ENCODE measurements around the gene CACNA2D1.
"Not testable (repeated sequence)": the region's sequence is repeated elsewhere in the genome, so short reads cannot be mapped to it uniquely, and the experiment has no call there.

Gene CACNA2D1

DNA sequence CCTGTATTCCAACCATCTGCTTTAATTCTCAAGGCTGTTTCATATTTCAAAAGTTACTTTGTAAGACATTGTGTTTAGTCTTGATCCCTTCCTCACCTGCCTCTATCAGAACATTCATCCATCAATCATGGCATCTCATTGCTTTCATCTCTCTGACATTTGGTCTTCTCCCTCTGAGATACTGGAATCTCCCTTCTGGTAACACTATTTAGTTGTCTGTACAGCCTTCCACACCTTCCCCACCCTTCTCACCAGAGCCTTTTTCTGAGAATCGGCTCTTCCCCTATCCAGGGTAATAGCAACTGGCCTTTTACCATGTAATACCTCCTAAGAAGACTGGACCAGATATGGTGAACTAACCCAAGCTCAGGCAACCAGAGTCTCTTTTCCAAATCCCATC, 10.1 kb downstream of the CACNA2D1 start:
- no peak for DNase-seq

DNA sequence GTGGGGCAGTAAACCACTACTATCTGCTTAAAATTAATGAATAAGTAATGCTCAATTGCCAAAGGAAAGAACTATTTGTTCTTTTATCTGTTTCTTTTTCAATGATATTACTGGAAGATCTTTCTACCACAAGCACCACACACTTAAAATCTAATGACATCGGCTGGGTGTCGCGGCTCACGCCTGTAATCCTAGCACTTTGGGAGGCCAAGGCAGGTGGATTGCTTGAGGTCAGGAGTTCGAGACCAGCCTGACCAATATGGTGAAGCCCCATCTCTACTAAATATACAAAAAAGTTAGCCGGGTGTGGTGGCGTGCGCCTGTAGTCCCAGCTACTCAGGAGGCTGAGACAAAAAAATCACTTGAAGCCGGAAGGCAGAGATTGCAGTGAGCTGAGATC, 10.8 kb downstream of the CACNA2D1 start:
- DNase-seq: not testable (repeated sequence)

DNA sequence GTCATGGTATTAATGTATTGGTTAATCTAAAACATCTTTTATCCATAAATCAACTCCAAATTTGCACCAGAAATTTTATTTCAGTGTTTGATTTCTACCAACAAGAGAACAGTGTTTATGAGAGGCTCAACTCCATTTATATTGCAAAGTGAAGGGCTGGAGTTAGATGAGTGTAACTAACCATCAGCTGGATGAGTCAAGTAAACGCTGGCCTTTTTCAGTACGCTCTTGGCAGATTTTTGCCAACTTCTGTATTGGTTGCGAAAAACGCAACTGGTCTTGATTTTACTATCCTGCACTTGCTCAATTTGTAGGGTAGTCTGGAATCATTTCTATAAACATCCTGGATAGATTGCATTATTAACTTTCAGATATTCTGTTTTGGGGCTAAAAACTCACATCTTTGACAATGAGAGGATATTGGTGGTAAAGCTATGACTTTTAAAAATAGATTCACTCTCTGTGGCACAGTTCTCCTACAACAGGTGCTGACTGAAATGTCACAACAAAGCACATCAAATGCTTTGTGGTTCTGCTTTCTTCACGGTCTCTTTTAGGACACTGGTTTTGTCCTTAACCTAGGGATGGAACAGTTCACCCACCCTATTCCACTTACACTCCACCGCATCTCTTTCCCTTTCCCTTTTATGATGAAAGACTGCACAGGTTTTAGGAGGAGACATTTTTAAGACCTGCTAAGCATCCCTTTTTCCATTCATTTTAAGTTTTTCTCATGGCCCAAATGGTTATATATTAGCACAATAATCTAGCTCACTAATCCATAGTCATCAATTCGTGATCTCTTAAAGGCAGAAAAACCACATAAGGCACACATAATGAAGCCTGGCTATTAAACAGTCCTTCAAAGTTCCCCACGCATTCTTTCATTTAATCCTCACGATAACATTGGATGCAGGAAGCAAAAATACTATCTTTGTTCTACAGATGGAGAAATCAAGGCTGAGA, 12.8 kb downstream of the CACNA2D1 start:
- DNase-seq: no peak

DNA sequence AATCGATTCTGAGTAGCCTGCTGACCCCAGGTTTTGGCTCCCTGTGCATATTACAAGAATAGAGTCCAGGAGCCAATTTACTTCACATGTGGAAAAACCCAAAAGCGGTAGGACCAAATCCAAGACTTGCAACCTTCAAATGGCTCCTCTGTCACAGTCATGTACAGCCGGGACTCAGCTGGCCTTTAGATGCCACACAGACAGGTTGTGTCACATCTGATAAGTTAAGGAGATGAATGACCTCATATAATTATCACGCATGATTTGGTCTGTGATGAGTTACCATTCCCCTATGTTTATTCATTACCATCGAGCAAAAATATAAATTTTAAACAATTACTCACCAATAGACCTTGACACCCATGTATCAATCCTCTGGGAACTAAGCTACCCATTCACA, 14.2 kb downstream of the CACNA2D1 start:
- DNase-seq: no peak

DNA sequence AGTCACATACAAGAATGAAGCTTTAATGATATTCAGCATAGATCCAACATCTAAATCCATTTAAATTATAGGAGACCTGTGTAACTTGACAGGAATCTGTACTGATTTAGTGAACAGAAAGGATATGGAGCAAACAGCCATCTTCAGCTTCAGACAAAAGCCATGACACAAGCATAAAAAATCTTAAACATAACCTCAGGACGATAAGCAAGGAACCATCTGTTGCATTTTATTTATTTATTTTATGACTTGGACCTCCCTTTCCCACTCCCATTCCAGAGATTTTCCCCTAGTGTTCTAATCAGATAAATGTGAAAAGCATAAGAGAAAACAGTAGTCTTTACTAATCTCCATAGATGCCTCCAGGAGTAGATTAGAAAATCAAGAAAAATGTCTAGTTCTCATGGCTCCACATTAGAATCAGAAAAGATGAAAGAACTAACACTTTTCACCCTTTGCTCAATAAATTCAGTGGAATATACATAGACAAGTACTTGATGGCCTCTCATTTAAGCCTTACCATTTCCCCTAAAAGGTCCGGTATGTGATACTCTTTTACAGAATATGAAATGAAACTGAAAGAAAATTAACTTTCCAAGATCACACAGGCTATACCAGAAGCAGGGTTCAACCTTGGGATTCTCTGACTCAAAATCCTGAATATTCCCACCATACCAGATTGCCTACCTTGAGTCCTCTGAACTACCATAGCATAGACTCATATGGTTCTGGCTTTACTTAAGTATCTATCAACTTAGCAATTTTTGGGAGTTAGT, 15.2 kb downstream of the CACNA2D1 start:
- no peak for DNase-seq

DNA sequence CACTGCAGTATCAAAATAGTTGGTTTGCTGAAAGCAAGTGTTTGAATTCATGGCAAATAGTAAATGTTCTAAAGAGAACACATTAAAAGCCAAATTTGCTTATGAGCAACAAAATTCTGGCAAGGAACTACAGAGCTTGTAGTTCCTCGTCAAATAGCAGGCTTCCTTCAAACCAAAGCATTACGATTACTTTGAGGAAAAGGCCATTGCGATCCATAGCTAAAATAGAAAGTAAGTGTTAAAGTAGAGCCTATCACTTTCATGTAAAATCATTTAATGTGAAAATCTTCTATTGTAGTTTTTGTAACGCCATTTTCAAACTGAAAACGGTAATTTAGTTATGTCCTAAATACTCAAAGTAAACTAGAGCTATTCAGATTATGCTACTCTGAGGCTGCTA, 20.1 kb downstream of the CACNA2D1 start:
- no peak for DNase-seq

DNA sequence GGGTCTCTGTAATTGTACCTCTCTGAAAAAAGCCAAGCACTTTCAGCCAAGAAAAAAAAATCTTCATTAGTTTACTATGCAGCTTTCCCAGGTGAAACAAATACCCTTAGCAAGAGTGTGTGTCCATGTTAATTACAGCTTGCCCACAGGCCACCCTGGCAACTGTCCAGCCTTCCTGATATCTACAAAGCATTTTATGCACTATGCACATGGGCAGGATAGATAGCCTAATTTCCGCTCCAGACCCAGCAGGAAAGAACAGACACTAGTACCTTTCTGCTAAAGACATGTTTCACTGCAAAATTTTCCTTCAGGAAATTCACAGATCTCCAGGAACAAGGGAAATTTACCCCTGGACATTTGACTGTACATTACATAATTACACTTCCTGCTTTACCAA, 24.4 kb downstream of the CACNA2D1 start:
- no peak for DNase-seq

DNA sequence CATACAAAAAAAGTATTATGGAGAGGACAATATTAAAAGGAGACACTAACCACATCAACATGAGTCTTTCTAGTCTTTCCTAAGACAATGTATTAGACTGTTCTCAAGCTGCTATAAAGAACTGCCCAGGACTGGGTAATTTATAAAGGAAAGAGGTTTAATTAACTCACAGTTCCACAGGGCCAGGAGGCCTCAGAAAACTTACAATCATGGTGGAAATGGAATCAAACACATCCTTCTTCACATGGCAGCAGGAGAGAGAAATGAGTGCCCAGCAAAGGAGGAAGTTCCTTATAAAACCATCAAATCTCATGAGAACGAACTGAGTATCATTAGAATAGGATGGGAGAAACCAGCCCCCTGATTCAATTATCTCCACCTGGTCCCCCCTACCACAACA, 25.7 kb downstream of the CACNA2D1 start:
- DNase-seq: no peak

DNA sequence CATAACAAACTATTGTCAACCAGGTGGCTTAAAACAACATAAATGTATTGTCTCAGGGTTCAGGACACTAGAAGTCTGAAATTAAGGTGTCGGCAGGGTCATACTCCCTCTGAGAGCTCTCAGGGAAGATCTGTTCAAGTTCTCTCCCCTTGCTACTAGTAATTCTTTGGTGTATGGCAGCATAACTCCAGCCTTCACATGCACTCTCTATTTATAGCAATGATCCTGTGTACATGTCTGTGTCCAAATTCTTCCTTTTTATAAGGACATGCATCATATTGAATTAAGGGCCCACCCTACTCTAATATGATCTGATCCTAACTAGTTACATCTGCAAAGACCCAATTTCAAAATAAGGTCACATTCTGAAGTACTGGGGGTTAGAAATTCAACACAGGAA, 27.2 kb downstream of the CACNA2D1 start:
- no peak for DNase-seq

DNA sequence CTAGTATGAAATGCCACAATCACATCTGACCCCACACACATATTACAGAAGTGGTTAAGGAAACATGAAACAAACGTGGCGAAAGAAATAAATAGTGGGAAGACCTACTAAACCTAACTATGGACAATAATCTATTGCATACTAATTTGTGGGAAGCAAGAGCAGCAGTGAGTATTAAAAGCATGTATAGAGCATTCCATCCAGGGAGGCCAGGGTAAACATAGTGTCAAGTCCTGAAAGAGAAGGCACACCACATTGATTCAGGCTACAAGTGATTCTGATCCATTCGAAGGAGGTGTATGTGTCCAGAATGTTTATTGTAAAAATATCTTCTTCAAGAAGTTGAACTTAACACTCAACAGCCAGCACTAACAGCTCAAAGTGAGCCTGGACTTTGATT, 29.2 kb downstream of the CACNA2D1 start:
- no peak for DNase-seq

DNA sequence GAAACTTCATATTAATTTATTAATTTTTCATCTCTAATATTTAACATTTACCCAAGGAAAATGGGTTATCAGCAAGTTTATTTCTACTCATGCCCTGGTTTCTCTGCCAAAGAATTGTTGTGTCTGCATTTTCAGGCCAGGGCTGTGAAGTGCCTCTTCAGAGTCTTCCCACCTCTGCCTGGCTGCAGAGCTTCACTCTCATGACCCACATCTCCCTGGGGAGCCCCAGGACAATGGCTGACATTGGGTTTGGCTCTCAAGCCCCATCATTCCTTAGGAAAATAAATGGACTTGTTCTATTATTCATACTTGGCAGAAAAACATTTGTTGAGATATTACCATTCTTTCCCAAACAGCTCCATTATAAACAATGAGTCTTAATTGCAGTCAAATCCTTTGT, 30.3 kb downstream of the CACNA2D1 start:
- DNase-seq: no peak

DNA sequence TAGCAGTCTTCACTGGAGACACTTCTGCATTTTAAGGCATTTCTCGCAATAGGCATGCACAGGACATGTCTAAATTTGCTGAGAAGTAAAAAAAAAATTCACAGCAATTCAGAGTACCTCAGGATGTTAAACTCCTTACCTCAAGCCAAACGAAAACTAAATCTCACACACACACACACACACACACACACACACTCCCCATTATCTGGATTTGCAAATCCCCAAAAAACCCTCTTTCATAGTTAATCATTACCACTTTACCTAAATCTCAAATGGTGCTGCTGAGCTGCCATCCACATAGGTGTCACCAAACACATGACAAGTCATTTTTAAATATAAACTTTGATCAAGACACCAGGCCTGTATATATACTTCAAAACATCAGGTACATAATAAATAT, 31.8 kb downstream of the CACNA2D1 start:
- DNase-seq: no peak

DNA sequence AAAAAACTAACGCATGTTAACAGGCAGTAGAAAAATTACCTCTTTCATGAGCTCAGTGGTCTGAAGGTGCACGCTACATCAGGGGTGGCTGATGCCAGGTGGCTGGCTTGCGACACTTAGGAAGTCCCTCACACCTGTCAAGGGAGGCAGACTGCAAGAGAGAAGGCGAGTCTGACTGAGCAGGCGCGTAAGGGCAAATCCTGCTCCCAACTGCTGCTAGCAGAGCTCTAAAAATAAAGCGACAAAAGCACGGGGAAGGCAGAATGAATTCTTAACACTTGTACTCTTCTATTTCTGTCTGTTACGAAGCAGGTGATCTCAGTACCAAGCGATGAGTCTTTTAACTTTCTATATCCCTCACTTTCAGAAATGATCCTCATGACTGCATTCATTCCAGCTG, 33.1 kb downstream of the CACNA2D1 start:
- no peak for DNase-seq

DNA sequence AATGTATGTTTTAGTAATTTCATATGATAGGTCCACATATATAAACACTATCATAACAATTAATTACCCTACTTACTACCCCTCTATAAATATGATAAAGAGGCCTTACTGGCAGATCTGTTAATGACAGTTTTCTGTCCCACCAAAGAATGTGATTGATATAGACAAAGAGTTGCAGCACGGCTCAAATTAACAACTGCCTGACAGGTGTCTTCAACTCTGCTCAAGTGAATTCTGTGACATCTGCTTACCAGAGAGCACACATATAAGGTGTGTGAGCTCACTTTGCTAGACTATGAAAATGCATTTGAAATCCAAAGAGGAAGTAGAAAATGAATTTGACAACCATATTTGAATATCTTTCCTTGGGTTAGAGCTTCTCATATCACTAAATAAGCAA, 36.6 kb downstream of the CACNA2D1 start:
- no peak for DNase-seq

DNA sequence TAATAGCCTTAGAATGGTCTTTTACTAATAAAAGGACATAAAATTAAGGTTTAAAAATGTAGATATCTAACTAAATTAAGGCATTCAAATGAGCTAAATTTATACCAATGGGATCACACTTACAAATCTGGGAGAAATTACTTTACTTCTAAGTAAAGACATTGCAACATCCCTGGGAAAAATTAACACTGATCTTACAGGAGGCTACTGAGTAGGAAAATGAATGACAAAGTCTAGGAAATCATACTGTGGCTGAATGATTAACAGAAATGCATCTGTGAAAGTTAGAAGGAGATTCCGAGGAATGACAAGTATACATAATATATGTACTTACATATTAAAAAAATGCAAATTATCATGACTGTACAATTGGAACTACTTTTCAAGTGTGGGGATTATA, 38.3 kb downstream of the CACNA2D1 start:
- DNase-seq: no peak

DNA sequence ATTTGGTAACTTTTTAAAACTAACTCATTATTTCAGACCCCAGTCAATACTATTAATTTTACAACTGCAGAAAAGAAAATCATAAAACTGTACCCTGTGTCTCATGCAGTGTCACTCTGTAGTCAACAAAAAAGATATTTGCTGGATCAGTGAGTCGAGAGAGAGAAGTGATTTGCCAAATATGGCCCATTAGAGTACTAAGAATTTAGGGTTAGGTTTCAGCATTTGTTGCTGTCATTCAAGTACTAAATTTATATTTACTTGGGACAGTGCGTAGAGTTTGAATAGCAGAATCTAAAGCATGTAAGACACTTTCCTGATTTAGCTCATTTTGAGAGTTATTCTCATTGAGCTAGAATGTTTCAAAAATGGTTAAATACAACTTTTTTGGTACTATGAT, 38.9 kb downstream of the CACNA2D1 start:
- DNase-seq: no peak

DNA sequence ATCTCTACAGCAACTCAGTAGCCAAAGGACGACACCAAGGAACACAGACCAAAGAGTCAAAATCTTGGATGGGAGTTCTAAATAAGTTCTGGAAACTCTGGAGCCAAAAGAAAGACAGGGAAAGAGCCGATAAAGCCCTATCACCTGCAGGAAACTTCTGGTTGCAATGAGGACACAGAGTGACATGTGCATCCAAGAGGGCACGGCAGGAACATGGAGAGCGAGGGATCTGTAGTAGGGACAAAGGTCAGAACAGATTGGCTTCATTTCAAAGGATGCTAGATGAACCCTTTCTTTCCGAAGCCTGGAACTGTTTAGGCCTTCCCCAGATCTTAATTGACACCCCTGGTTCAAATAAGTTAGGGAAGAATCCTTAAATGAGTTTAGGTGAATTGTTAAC, 39.5 kb downstream of the CACNA2D1 start:
- no peak for DNase-seq

DNA sequence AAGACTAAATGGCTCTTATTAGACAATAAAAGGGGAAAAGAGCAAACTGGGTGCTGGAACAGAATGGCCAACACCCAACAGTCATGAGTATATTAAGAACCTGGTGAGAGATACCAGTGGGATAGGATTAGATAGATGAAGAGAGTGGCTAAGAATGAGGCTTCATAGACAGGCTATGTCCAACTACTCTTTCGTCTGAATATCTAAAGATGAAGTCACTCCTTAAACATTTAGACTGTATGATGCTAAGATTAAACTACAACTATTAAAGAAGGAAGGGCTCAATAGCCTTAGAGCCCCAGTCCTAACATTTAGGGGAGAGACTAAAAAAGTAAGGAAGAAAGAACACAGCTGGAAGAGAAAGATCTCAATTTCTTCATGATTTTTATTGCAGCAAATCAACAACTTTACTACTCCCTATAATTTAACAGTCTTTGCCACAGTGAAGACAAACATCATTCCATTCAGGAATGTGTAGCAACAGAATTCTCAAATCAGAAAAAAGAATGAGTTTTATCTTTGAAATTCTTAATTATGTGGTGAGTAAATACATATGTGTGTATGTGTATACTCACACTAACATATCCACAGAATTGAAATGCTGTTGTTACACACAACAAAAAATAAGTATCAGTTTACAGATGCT, 45.6 kb downstream of the CACNA2D1 start:
- DNase-seq: no peak

DNA sequence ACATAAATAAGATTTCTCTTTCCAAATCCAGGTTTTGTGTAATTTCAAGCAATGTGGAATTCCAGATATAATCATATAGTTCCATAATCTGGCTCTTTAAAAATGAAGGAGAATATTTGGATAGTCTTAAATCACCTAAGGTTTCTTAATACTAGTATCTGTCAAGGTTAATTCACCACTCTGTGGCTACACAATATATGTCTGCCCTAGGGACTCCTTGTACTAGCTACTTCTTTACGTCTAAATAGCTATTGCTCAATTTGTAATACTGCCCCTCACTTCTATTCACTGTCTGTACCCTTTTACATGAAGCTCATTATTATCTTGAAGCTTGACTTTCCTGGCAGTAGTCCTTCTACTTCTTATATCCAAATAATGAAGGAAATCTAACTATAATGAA, 47.2 kb downstream of the CACNA2D1 start:
- DNase-seq: no peak

DNA sequence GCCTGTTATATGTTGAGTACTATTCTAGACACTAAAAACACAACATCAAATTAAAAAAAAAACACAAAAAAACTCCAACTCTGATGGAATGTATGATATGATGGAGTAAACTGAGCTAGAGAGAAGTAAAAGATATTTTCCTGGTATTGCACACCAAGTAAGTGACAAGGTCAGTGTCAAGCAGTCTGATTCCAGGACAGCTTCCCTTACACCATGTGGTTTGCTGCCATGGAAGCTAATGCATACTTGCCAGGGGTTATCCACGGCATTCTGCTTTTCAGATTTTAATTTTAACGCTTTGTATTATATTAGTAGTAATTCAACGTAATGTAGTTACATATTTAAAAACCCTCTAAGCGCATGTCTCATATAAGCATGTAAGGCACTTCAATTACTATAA, 48.4 kb downstream of the CACNA2D1 start:
- no peak for DNase-seq

DNA sequence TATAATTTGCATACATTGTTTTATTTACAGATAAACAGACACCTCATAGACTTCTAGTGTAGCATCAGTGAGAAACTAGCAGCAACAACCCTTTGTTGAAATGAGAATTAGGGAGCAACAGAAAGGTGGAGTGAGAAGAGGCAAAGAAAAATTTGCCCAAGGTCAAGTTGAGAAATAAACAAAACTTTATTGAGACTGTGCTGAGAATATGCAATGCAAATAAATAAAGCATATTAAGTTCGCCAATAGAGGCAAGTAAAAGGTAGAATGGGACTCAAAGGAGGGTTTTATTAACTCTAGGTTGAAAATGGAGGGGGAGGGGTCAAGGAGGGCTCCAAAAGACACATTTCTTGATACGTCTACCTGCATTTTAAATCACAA, 49.7 kb downstream of the CACNA2D1 start:
- DNase-seq: no peak

DNA sequence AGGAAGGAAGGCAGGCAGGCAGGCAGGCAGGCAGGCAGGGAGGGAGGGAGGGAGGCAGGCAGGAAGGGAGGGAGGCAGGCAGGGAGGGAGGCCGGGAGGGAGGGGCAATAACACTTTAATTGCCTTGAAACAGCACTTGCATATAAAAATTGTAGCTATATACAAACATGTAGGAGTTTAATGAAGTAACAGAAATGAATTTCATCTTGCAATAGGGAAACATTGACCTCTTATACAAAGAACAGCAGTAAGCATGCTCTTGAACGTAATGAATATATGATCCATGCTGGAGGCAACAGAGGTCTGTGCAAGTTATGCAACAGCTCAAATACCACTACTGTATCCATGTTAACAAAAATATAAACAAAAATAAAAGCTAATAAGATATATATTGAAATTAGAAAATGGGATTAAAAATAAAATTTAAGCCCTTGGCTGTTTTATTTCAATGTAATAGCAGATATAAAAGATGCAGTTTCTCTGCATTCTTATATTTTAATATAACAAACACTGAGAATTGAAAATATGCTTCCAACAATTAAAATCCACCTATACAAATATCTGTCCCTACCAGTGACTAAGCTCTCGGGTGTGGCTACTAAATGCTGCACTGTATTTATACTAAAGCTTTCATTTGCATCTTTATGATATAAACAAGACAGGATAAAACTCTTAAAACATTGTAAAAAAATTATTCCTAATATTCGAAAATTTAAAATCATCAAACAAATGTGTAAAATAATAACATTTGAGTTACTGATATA, 50.3 kb downstream of the CACNA2D1 start:
- no peak for DNase-seq

DNA sequence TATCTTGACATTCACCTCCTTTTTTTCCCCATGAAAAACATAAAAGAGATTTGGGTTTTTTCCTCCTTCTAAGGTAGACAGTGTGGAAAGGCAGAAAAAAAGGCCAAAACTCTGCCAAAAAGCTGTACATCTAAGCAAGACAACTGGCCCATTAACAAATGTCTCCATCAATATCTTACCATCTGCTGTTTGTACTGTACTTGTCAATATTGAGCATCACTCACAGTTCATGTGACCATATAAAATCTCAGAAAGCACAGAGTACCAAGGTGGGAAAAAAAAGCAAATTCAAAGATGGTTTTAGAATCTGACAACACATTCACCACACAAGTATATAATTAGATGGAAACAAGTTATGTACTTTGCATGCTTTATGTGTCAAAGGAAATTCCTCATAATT, 52.6 kb downstream of the CACNA2D1 start:
- no peak for DNase-seq
